K562 (cell line): ENCODE results near the gene NEK2. TPM values are rescaled to one million over a fixed set of nuclear protein-coding genes. Genes with fewer than 3 reads are reported as not detected.

Source experiments
- ATAC-seq: fragments of 200-7000 bp; cut with Tn5 transposase; 3 replicates; pipeline ENCODE4 v1.9.1; 2020; ENCODE audit warnings: moderate library complexity
- BruUV-seq: library from RNA; stranded (reverse); fragments of 400-500 nt; replicated peaks from 2 replicates; lab custom pipeline; 2021; lab: Mats Ljungman, UMichigan
- CTCF ChIA-PET: fragments of 300-600 bp; formaldehyde crosslinking; extraction: SDS; loops from one replicate; lab custom pipeline; 2021; ENCODE audit warnings: low intra/inter-chr PET ratio; lab: Yijun Ruan, JAX
- POLR2A ChIA-PET: fragments of 300-600, 350-650 bp; sonication (Branson Sonifier 250); formaldehyde crosslinking; extraction: SDS; loops from one replicate; lab custom pipeline; 2021; ENCODE audit warnings: antibody characterized with exemption, inconsistent platforms; lab: Yijun Ruan, JAX
- DNase-seq, 4 experiments: peaks; one replicate each; pipeline versions ENCODE4 v3.0.0 to v3.0.0-alpha.2; 2011 to 2018; ENCODE audit warnings: low spot score in 3 of 4, mixed read lengths in 3 of 4; ENCODE audit errors: extremely low read depth in 1 of 4
- FAIRE-seq: peaks from 2 replicates; lab custom pipeline; 2011; peaks lifted over from hg19 to GRCh38; lab: Jason Lieb, UNC
- H2AFZ ChIP-seq: 2 replicates; pipeline ENCODE4 v1.6.0; 2011; ENCODE audit warnings: low read depth, low read length, control low read depth, inconsistent platforms
- H3K27ac ChIP-seq: fragments of 200-600 bp; 3 replicates; pipeline ENCODE4 v1.8.0; 2011; ENCODE audit warnings: low read depth, mild to moderate bottlenecking, control low read depth, inconsistent platforms, low read length, moderate library complexity, mixed read lengths; ENCODE audit errors: extremely low read depth
- H3K27me3 ChIP-seq, 2 experiments: fragments of 300-600 bp in 1 of 2; 2 replicates in 1 of 2; 3 replicates in 1 of 2; pipeline versions ENCODE4 v1.6.0 to v1.8.0; 2011; ENCODE audit warnings: inconsistent platforms in 2 of 2, low read length in 2 of 2, mild to moderate bottlenecking in 1 of 2, mixed read lengths in 1 of 2, moderate library complexity in 1 of 2; ENCODE audit not compliant: control insufficient read depth in 2 of 2, insufficient read depth in 2 of 2
- H3K36me3 ChIP-seq: fragments of 300-600 bp; 3 replicates; pipeline ENCODE4 v1.8.0; 2011; ENCODE audit warnings: mild to moderate bottlenecking, low read length, inconsistent platforms; ENCODE audit not compliant: control insufficient read depth, insufficient read depth
- H3K4me1 ChIP-seq, 2 experiments: fragments of 200-600 bp in 1 of 2; replicated peaks in 1 of 2; 2 replicates in 1 of 2; 3 replicates in 1 of 2; pipeline versions ENCODE4 v1.5.1 to v1.8.0; 2011; ENCODE audit warnings: inconsistent platforms in 2 of 2, low read length in 2 of 2, mild to moderate bottlenecking in 1 of 2, mixed read lengths in 1 of 2, moderate library complexity in 1 of 2; ENCODE audit not compliant: control insufficient read depth in 2 of 2, insufficient read depth in 2 of 2
- H3K4me2 ChIP-seq: 2 replicates; pipeline ENCODE4 v1.6.1; 2011; ENCODE audit warnings: low read length, control low read depth, inconsistent platforms, mixed read lengths; ENCODE audit not compliant: insufficient read depth
- H3K4me3 ChIP-seq: fragments of 200-600 bp; sonication (generic), shearing (Covaris generic); 2 replicates; pipeline ENCODE4 v1.5.1; 2016; ENCODE audit warnings: control low read depth, inconsistent platforms
- H3K79me2 ChIP-seq: fragments of 200-600 bp; 3 replicates; pipeline ENCODE4 v1.8.0; 2011; ENCODE audit warnings: low read length, inconsistent platforms; ENCODE audit not compliant: control insufficient read depth, insufficient read depth
- H3K9ac ChIP-seq, 2 experiments: 2 replicates each; pipeline versions ENCODE4 v1.6.0 to v1.6.1; 2011; ENCODE audit warnings: low read depth in 2 of 2, low read length in 2 of 2, control low read depth in 1 of 2, inconsistent platforms in 1 of 2, mild to moderate bottlenecking in 1 of 2, mixed read lengths in 1 of 2; ENCODE audit not compliant: insufficient read depth in 1 of 2
- H3K9me1 ChIP-seq: one replicate; pipeline ENCODE4 v1.6.0; 2011; ENCODE audit warnings: inconsistent platforms, mild to moderate bottlenecking, low read length, moderate library complexity; ENCODE audit not compliant: control insufficient read depth, insufficient read depth
- H3K9me3 ChIP-seq: replicated peaks from 2 replicates; pipeline ENCODE4 v1.5.1; 2011; ENCODE audit warnings: low read depth, low read length, inconsistent platforms; ENCODE audit not compliant: control insufficient read depth, insufficient read depth
- H4K20me1 ChIP-seq: replicated peaks from 2 replicates; pipeline ENCODE4 v1.6.1; 2011; ENCODE audit warnings: low read length, inconsistent platforms, mixed read lengths; ENCODE audit not compliant: control insufficient read depth, insufficient read depth
- AFF4 ChIP-seq: sonication (generic); formaldehyde crosslinking; IDR thresholded peaks from 2 replicates; pipeline ENCODE4 v1.8.0; 2023; ENCODE audit warnings: mild to moderate bottlenecking, missing genetic modification reagents
- FOXO4 ChIP-seq: fragments of 450-650 bp; formaldehyde crosslinking; IDR thresholded peaks from 2 replicates; pipeline ENCODE4 v1.4.0; 2020; ENCODE audit warnings: mild to moderate bottlenecking, moderate library complexity
- MXD1 ChIP-seq: fragments of 250-450 bp; sonication (Bioruptor Pico); IDR thresholded peaks from 2 replicates; pipeline ENCODE4 v1.8.0; 2021; ENCODE audit warnings: borderline replicate concordance, mild to moderate bottlenecking, moderate library complexity; ENCODE audit not compliant: poor library complexity, severe bottlenecking
- NCOR1 ChIP-seq: fragments of 450-650 bp; IDR thresholded peaks from 2 replicates; pipeline ENCODE4 v1.6.1; 2016; ENCODE audit warnings: mild to moderate bottlenecking, moderate library complexity
- PRDM10 ChIP-seq: fragments of 450-650 bp; IDR thresholded peaks from 2 replicates; pipeline ENCODE4 v1.6.1; 2018; ENCODE audit not compliant: partially characterized antibody
- RAD21 ChIP-seq, 2 experiments: fragments of 250-450 bp in 1 of 2; fragments of 450-650 bp in 1 of 2; sonication (Bioruptor Pico) in 1 of 2; formaldehyde crosslinking in 1 of 2; IDR thresholded peaks in 1 of 2; conservative IDR thresholded peaks in 1 of 2; 2 replicates each; pipeline versions ENCODE4 v1.4.0 to v1.8.0; 2020 to 2022; ENCODE audit warnings: mild to moderate bottlenecking in 2 of 2, moderate library complexity in 1 of 2
- SP2 ChIP-seq: IDR thresholded peaks from 2 replicates; pipeline ENCODE4 v1.6.1; 2011; ENCODE audit warnings: mild to moderate bottlenecking, low read depth, low read length, moderate library complexity; ENCODE audit not compliant: poor library complexity, severe bottlenecking; ENCODE audit errors: extremely low read depth
- ZNF398 ChIP-seq: fragments of 250-450 bp; sonication (Bioruptor Pico); IDR thresholded peaks from 2 replicates; pipeline ENCODE4 v1.8.0; 2021; ENCODE audit warnings: moderate library complexity, mild to moderate bottlenecking, inconsistent platforms
- WGBS: fragments of 100-300 bp; shearing (Covaris generic); methylation state at CpG from one replicate; pipeline ENCODE4 v1.1.6; 2016; ENCODE audit warnings: low coverage, mixed read lengths; ENCODE audit not compliant: insufficient coverage; ENCODE audit errors: missing lambda C conversion rate; 5-methylcytosine and 5-hydroxymethylcytosine counted together
- in situ Hi-C: fragments of 300-500 bp; cut with MboI; formaldehyde crosslinking; loops from 4 replicates; pipeline ENCODE4 v1.15.0; 2018; ENCODE audit warnings: inconsistent platforms, mixed read lengths
- intact Hi-C: fragments of 100-400 bp; cut with micrococcal nuclease; formaldehyde crosslinking; loops from 2 replicates; pipeline ENCODE4 v1.14.2; 2022
- polyA plus RNA-seq, 8 experiments: library from polyadenylated mRNA; depleted of rRNA in 4 of 8; stranded (reverse) in 5 of 8; unstranded in 3 of 8; fragments of >200 nt; fragmentation: Nextera tagmentation in 2 of 8; fragmentation: Illumina TruSeq in 1 of 8; extraction: Ambion mirVana in 2 of 8; extraction: Trizol in 1 of 8; gene quantifications; 2 replicates each; pipeline versions ENCODE4 v1.2.1 to v1.2.3, GENCODE V29; 2011 to 2014; ENCODE audit warnings: inconsistent platforms in 1 of 8, missing spikeins in 1 of 8
- total RNA-seq, 7 experiments: library from RNA; depleted of rRNA in 6 of 7; stranded (reverse); fragments of >200 nt in 6 of 7; fragmentation: Illumina TruSeq in 2 of 7; extraction: Trizol in 2 of 7; gene quantifications; 2 replicates each; pipeline versions ENCODE4 v1.2.1 to v1.2.3, GENCODE V29; 2011 to 2021; ENCODE audit warnings: low replicate concordance in 1 of 7

Gene NEK2
- total and polyA plus RNA-seq, 9 of the 15 experiments (the other 6 are each of a cell fraction or from before 2014, with no cell fraction given) = 30.0 to 74.7 (median 66.4) TPM

GRCh38 chr1:211667065-211667617 lies 8.3 kb downstream of the NEK2 start:
- intact Hi-C loops = no loop called here
- H2AFZ ChIP-seq = no peak overlapping the region
- H3K27me3 ChIP-seq = no peaks in the 10 kb centered on the region
- ChIA-PET CTCF (no interaction called here), POLR2A (interaction anchor here (0.7 to 4.1 kb wide), 4 partner anchors 8 to 23 kb away, joined by 3 to 25 read pairs (median 3); partner anchors contain the start of gene NEK2)
- in situ Hi-C loops = loop anchor here (25.0 kb wide), 2 partner anchors 1080 to 1255 kb away; no protein-coding TSS in a partner anchor
- H3K27ac ChIP-seq = no peak overlapping the region
- no peaks in the 10 kb centered on the region for H3K79me2 ChIP-seq
- no peak overlapping the region for H3K4me2 ChIP-seq
- peaks cover 95% of the 10 kb centered on the region for H3K36me3 ChIP-seq
- ATAC-seq (no peak), DNase-seq (no peak), FAIRE-seq (no peak)
- 65% methylated on average over 2 of the region's 2 CpGs for WGBS
- H3K4me1 ChIP-seq = peaks cover 4 to 7% of the 10 kb centered on the region in 2 experiments; a peak in 3 of 5 replicates
- BruUV-seq = no TSS peak
- H3K4me3 ChIP-seq = no peak overlapping the region
- no peak overlapping the region for H3K9ac ChIP-seq
- H4K20me1 ChIP-seq = no peaks in the 10 kb centered on the region; the same call in 1 of the 2 replicates
- H3K9me3 ChIP-seq = no peaks in the 10 kb centered on the region
- no peaks in the 10 kb centered on the region for H3K9me1 ChIP-seq
- TF ChIP-seq SP2 (no peak), AFF4 (no peak), PRDM10 (no peak), MXD1 (CRISPR knock-in tag) (no peak), NCOR1 (no peak), ZNF398 (no peak), RAD21 (CRISPR knock-in tag; conservative IDR thresholded peaks at IDR 0.05 in 1 of 2, IDR thresholded peaks at IDR 0.05 in 1 of 2) (no peak), FOXO4 (CRISPR knock-in tag) (no peak)
